HepG2 (cell line): ENCODE results near the gene ELL. TPM values are rescaled to one million over a fixed set of nuclear protein-coding genes. Genes with fewer than 3 reads are reported as not detected.

Experiments
- ERF ChIP-seq: IDR thresholded peaks from 2 replicates; pipeline ENCODE4 v1.6.1; 2018; ENCODE audit warnings: missing biosample characterization, missing genetic modification reagents
- HIVEP1 ChIP-seq: sonication (generic); formaldehyde crosslinking; IDR thresholded peaks from 2 replicates; pipeline ENCODE4 v1.4.0; 2020; ENCODE audit warnings: mild to moderate bottlenecking, missing genetic modification reagents
- HMGXB4 ChIP-seq, 2 experiments: sonication (generic) in 1 of 2; formaldehyde crosslinking in 1 of 2; IDR thresholded peaks; 2 replicates each; pipeline versions ENCODE4 v1.4.0 to v1.6.1; 2018 to 2020; ENCODE audit warnings: missing genetic modification reagents in 2 of 2, borderline replicate concordance in 1 of 2, low read depth in 1 of 2, mild to moderate bottlenecking in 1 of 2, missing biosample characterization in 1 of 2
- LCORL ChIP-seq, 2 experiments: fragments of 450-650 bp in 1 of 2; sonication (generic) in 1 of 2; formaldehyde crosslinking in 1 of 2; IDR thresholded peaks; 2 replicates each; pipeline versions ENCODE4 v1.5.0 to v1.6.1; 2017 to 2020; ENCODE audit warnings: antibody characterized with exemption in 1 of 2, missing genetic modification reagents in 1 of 2
- MEF2D ChIP-seq: sonication (generic); formaldehyde crosslinking; IDR thresholded peaks from 2 replicates; pipeline ENCODE4 v1.5.1; 2020; ENCODE audit warnings: mild to moderate bottlenecking, missing genetic modification reagents
- MTA1 ChIP-seq: sonication (generic); formaldehyde crosslinking; IDR thresholded peaks from 2 replicates; pipeline ENCODE4 v1.4.0; 2020; ENCODE audit warnings: missing genetic modification reagents, mild to moderate bottlenecking, borderline replicate concordance
- MYC ChIP-seq: sonication (generic); formaldehyde crosslinking; IDR thresholded peaks from 2 replicates; pipeline ENCODE4 v1.9.0; 2021; ENCODE audit warnings: missing genetic modification reagents, borderline replicate concordance
- NCOA1 ChIP-seq: sonication (generic); formaldehyde crosslinking; IDR thresholded peaks from 2 replicates; pipeline ENCODE4 v1.9.0; 2021; ENCODE audit warnings: missing genetic modification reagents
- SRY ChIP-seq: sonication (generic); formaldehyde crosslinking; IDR thresholded peaks from 2 replicates; pipeline ENCODE4 v1.8.0; 2022; ENCODE audit warnings: mild to moderate bottlenecking, missing genetic modification reagents
- TFDP1 ChIP-seq: IDR thresholded peaks from 2 replicates; pipeline ENCODE4 v1.6.1; 2016; ENCODE audit warnings: missing compliant biosample characterization, missing genetic modification reagents, borderline replicate concordance
- U2AF1 ChIP-seq: fragments of 200-400 bp; formaldehyde crosslinking; optimal IDR thresholded peaks from 2 replicates; pipeline ENCODE3; 2017; ENCODE audit warnings: mild to moderate bottlenecking, low read depth, low read length
- ZBTB10 ChIP-seq: sonication (generic); formaldehyde crosslinking; IDR thresholded peaks from 2 replicates; pipeline ENCODE4 v1.4.0; 2020; ENCODE audit warnings: missing genetic modification reagents, borderline replicate concordance
- ZNF556 ChIP-seq: sonication (generic); formaldehyde crosslinking; IDR thresholded peaks from 2 replicates; pipeline ENCODE4 v1.4.0; 2020; ENCODE audit warnings: mild to moderate bottlenecking, missing genetic modification reagents, borderline replicate concordance
- ZNF589 ChIP-seq: sonication (generic); formaldehyde crosslinking; conservative IDR thresholded peaks from 2 replicates; pipeline ENCODE4 v1.8.0; 2022; ENCODE audit warnings: mild to moderate bottlenecking, moderate library complexity, missing genetic modification reagents
- ZNF747 ChIP-seq: sonication (generic); formaldehyde crosslinking; IDR thresholded peaks from 2 replicates; pipeline ENCODE4 v1.8.1; 2023; ENCODE audit warnings: missing genetic modification reagents, mild to moderate bottlenecking, borderline replicate concordance
- polyA plus RNA-seq, 8 experiments: library from polyadenylated mRNA; depleted of rRNA in 3 of 8; stranded (reverse) in 7 of 8; unstranded in 1 of 8; fragments of >200 nt; fragmentation: Illumina TruSeq in 4 of 8; extraction: Trizol in 4 of 8; gene quantifications; 2 replicates each; pipeline versions ENCODE4 v1.2.1 to v1.2.3, GENCODE V29; 2011 to 2016; ENCODE audit warnings: low read depth in 4 of 8, missing spikeins in 1 of 8, mixed read lengths in 1 of 8; ENCODE audit not compliant: insufficient read depth in 1 of 8
- total RNA-seq, 5 experiments: library from RNA; depleted of rRNA; stranded (reverse); fragments of >200 nt; fragmentation: Illumina TruSeq; extraction: Trizol; gene quantifications; 2 replicates each; pipeline ENCODE4 v1.2.3, GENCODE V29; 2016; ENCODE audit warnings: low read depth in 1 of 5
- TF ChIP-seq, protein P1 (sequence below): sonication (generic); formaldehyde crosslinking; IDR thresholded peaks from 2 replicates; pipeline ENCODE4 v1.4.0; 2020; ENCODE audit warnings: low read depth, mild to moderate bottlenecking, missing genetic modification reagents
- TF ChIP-seq, protein P2 (sequence below): sonication (generic); formaldehyde crosslinking; IDR thresholded peaks from 2 replicates; pipeline ENCODE4 v1.4.0; 2020; ENCODE audit warnings: missing genetic modification reagents

Gene ELL
- total and polyA plus RNA-seq, 2 of the 13 experiments (the other 11 are each of a cell fraction or from before 2014, with no cell fraction given), result 3.7 to 5.4 TPM

DNA sequence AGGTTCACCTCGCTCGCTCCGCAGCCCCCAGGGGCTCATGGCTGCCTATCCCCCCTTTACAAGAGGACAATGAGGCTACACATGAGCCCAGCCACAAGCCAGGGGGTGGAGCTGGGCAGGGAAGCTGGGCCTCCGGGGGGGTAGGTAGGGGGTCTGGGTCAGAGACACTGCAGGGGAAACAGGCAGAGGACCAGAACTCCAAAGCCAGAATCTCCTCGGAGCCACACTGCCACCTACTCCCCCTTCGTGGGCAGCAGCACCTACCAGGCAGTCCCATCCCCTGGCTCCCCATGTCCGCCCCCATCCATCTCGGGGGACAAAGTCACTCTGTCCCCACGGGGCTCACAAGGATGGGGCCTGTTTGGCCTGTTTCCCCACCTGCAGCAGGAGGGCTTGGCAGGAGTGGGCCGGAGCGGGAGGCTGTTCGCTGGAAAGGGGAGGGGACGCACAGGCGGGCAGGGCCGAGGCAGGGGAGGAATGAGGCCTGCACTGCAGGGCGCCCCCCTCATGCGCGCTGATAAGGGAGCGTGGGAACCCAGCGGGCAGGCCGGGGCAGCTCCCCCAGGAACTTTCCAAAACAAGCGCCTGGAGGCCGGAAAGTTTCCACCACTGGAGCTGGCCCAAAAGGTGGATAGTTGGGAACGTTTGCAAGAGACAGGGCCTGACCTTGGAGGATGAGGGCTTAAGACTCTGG lies 83.4 kb downstream of the ELL start (continued):
- TF ChIP-seq, protein P1, sequence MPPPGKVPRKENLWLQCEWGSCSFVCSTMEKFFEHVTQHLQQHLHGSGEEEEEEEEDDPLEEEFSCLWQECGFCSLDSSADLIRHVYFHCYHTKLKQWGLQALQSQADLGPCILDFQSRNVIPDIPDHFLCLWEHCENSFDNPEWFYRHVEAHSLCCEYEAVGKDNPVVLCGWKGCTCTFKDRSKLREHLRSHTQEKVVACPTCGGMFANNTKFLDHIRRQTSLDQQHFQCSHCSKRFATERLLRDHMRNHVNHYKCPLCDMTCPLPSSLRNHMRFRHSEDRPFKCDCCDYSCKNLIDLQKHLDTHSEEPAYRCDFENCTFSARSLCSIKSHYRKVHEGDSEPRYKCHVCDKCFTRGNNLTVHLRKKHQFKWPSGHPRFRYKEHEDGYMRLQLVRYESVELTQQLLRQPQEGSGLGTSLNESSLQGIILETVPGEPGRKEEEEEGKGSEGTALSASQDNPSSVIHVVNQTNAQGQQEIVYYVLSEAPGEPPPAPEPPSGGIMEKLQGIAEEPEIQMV (CRISPR knock-in tag), result no peak; the same call in 1 of the 2 replicates
- 0 out of 2 replicates have a peak, but pooled peaks have one; percentile 39 for TF ChIP-seq ERF (CRISPR knock-in tag)
- 0 out of 2 replicates have a peak, but pooled peaks have one; percentile 30 for TF ChIP-seq MYC (CRISPR knock-in tag)
- 0 out of 2 replicates have a peak, but pooled peaks have one; percentile 55 for TF ChIP-seq TFDP1 (CRISPR knock-in tag)
- TF ChIP-seq ZNF589 (CRISPR knock-in tag), result peak; percentile 85
- TF ChIP-seq SRY (CRISPR knock-in tag), result no peak
- TF ChIP-seq, protein P2, sequence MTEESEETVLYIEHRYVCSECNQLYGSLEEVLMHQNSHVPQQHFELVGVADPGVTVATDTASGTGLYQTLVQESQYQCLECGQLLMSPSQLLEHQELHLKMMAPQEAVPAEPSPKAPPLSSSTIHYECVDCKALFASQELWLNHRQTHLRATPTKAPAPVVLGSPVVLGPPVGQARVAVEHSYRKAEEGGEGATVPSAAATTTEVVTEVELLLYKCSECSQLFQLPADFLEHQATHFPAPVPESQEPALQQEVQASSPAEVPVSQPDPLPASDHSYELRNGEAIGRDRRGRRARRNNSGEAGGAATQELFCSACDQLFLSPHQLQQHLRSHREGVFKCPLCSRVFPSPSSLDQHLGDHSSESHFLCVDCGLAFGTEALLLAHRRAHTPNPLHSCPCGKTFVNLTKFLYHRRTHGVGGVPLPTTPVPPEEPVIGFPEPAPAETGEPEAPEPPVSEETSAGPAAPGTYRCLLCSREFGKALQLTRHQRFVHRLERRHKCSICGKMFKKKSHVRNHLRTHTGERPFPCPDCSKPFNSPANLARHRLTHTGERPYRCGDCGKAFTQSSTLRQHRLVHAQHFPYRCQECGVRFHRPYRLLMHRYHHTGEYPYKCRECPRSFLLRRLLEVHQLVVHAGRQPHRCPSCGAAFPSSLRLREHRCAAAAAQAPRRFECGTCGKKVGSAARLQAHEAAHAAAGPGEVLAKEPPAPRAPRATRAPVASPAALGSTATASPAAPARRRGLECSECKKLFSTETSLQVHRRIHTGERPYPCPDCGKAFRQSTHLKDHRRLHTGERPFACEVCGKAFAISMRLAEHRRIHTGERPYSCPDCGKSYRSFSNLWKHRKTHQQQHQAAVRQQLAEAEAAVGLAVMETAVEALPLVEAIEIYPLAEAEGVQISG, result peak; percentile 49; the same call in 1 of the 2 replicates
- no peak for TF ChIP-seq LCORL (IDR thresholded peaks at IDR 0.05)
- TF ChIP-seq LCORL (CRISPR knock-in tag; IDR thresholded peaks at IDR 0.05), result peak; percentile 55; the same call in 1 of the 2 replicates
- TF ChIP-seq MTA1 (CRISPR knock-in tag), result peak; percentile 76; the same call in 1 of the 2 replicates
- TF ChIP-seq NCOA1, result no peak
- TF ChIP-seq ZNF556 (CRISPR knock-in tag), result 0 out of 2 replicates have a peak, but pooled peaks have one; percentile 55
- 0 out of 2 replicates have a peak, but pooled peaks have one; percentile 30 for TF ChIP-seq MEF2D (CRISPR knock-in tag)
- TF ChIP-seq ZBTB10 (CRISPR knock-in tag), result no peak
- no peak for TF ChIP-seq U2AF1
- peak; percentile 57 for TF ChIP-seq HIVEP1 (CRISPR knock-in tag)
- TF ChIP-seq HMGXB4 (CRISPR knock-in tag; IDR thresholded peaks at IDR 0.05; ENCODE audit: borderline replicate concordance in 1 of 2, low read depth in 1 of 2), result 0 out of 4 replicates have a peak, but pooled peaks of 1 of the 2 experiments have one; percentile 40
- TF ChIP-seq ZNF747 (CRISPR knock-in tag), result 0 out of 2 replicates have a peak, but pooled peaks have one; percentile 30
